GM19467 (cell line): ENCODE data around the gene FSHR.
A peak's percentile ranks its signal among the peaks of the same experiment; 100 is the strongest.

ENCODE experiments used
- ATAC-seq: cut with Tn5 transposase; IDR thresholded peaks from one replicate; pipeline ENCODE4 v1.9.1; 2021; ENCODE audit warnings: mild to moderate bottlenecking, moderate library complexity; ENCODE audit not compliant: unreplicated experiment

FSHR gene

GRCh38 chr2:49154140-49154539 is at the start of gene FSHR:
Gene FSHR (minus strand): TSS chr2:49154515. CDS start chr2:49154417, 98 bp downstream.
- ATAC-seq = no peak

- no peak for ATAC-seq
Measured at GRCh38 chr2:49199266-49199665, 45.0 kb upstream of the FSHR start.

GRCh38 chr2:49194701-49195100 is 40.4 kb upstream of the FSHR start:
- no peak for ATAC-seq

- no peak for ATAC-seq
Measured at GRCh38 chr2:49192036-49192435, 37.7 kb upstream of the FSHR start.

GRCh38 chr2:49189512-49190225 is 35.4 kb upstream of the FSHR start:
- ATAC-seq = no peak

- no peak for ATAC-seq
Measured at GRCh38 chr2:49186050-49186648, 31.8 kb upstream of the FSHR start.

- no peak for ATAC-seq
Measured at GRCh38 chr2:49178656-49179055, 24.3 kb upstream of the FSHR start.

GRCh38 chr2:49177194-49177593 is 22.9 kb upstream of the FSHR start:
- ATAC-seq = no peak

GRCh38 chr2:49175831-49176230 is 21.5 kb upstream of the FSHR start:
- no peak for ATAC-seq

- no peak for ATAC-seq
Measured at GRCh38 chr2:49174750-49175149, 20.4 kb upstream of the FSHR start.

GRCh38 chr2:49167131-49167530 is 12.8 kb upstream of the FSHR start:
- ATAC-seq = no peak

- ATAC-seq = no peak
Measured at GRCh38 chr2:49165662-49166061, 11.3 kb upstream of the FSHR start.

GRCh38 chr2:49164729-49165128 is 10.4 kb upstream of the FSHR start:
- ATAC-seq = no peak

GRCh38 chr2:49162151-49162550 is 7.8 kb upstream of the FSHR start:
- no peak for ATAC-seq

- ATAC-seq = no peak
Measured at GRCh38 chr2:49154891-49155290, 576 bp upstream of the FSHR start.

- ATAC-seq = no peak
Measured at GRCh38 chr2:49153252-49153651, 1.1 kb downstream of the FSHR start.

- ATAC-seq = no peak
Measured at GRCh38 chr2:49152824-49153223, 1.5 kb downstream of the FSHR start.

- no peak for ATAC-seq
Measured at GRCh38 chr2:49146401-49146800, 7.9 kb downstream of the FSHR start.

GRCh38 chr2:49131801-49132200 is 22.5 kb downstream of the FSHR start:
- ATAC-seq = no peak

- ATAC-seq = peak; percentile 82
Measured at GRCh38 chr2:49129034-49129433, 25.3 kb downstream of the FSHR start.

- no peak for ATAC-seq
Measured at GRCh38 chr2:49123600-49123999, 30.7 kb downstream of the FSHR start.

GRCh38 chr2:49122107-49122506 is 32.2 kb downstream of the FSHR start:
- ATAC-seq = no peak

GRCh38 chr2:49113046-49113445 is 41.3 kb downstream of the FSHR start:
- ATAC-seq = no peak
